SK-N-SH (cell line): ENCODE results near the gene SNAPC3.
A peak's percentile ranks its signal among the peaks of the same experiment; 100 is the strongest.

Source experiments
- CTCF ChIP-seq: fragments of 200-600 bp; sonication (generic); IDR thresholded peaks from 2 replicates; pipeline ENCODE4 v1.6.1; 2017; ENCODE audit warnings: antibody characterized with exemption, mild to moderate bottlenecking, moderate library complexity
- EP300 ChIP-seq, 2 experiments: IDR thresholded peaks; 2 replicates each; pipeline versions ENCODE4 v1.4.0 to v1.6.1; 2012; ENCODE audit warnings: borderline replicate concordance in 1 of 2, low read depth in 1 of 2, low read length in 1 of 2
- RAD21 ChIP-seq: IDR thresholded peaks from 2 replicates; pipeline ENCODE4 v1.6.1; 2012; ENCODE audit warnings: mild to moderate bottlenecking, low read length
- REST ChIP-seq: IDR thresholded peaks from 2 replicates; pipeline ENCODE4 v1.6.1; 2012; ENCODE audit warnings: mild to moderate bottlenecking, low read depth, low read length, moderate library complexity
- RFX5 ChIP-seq: IDR thresholded peaks from 2 replicates; pipeline ENCODE4 v1.6.1; 2012; ENCODE audit warnings: mild to moderate bottlenecking, improper control_type of control experiment, low read length
- SMC3 ChIP-seq: IDR thresholded peaks from 2 replicates; pipeline ENCODE4 v1.6.1; 2012; ENCODE audit warnings: low read depth, low read length, improper control_type of control experiment
- TAF1 ChIP-seq: IDR thresholded peaks from 2 replicates; pipeline ENCODE4 v1.6.1; 2012; ENCODE audit warnings: low read depth, mild to moderate bottlenecking, low read length, moderate library complexity, borderline replicate concordance
- USF2 ChIP-seq: fragments of 150-350 bp; IDR thresholded peaks from 2 replicates; pipeline ENCODE4 v1.6.1; 2017; ENCODE audit warnings: antibody characterized with exemption, low read length, low read depth, borderline replicate concordance
- YY1 ChIP-seq: IDR thresholded peaks from 2 replicates; pipeline ENCODE4 v1.4.0; 2012; ENCODE audit warnings: low read depth, mild to moderate bottlenecking
- TF ChIP-seq, protein P1 (sequence below): IDR thresholded peaks from 2 replicates; pipeline ENCODE4 v1.4.0; 2012; ENCODE audit warnings: low read depth

GRCh38 chr9:15510789-15511575 lies 88.3 kb downstream of the SNAPC3 start, which contains the start of gene PSIP1:
- TF ChIP-seq CTCF (no peak), YY1 (no peak), RFX5 (no peak), REST (peak; percentile 30; the same call in 1 of the 2 replicates), TAF1 (peak; percentile 89), RAD21 (no peak), USF2 (no peak), SMC3 (no peak), EP300 (IDR thresholded peaks at IDR 0.05; ENCODE audit: borderline replicate concordance in 1 of 2, low read depth in 1 of 2, low read length in 1 of 2) (peak; percentile 44 to 64; a peak in 3 of 4 replicates)
- TF ChIP-seq, protein P1, sequence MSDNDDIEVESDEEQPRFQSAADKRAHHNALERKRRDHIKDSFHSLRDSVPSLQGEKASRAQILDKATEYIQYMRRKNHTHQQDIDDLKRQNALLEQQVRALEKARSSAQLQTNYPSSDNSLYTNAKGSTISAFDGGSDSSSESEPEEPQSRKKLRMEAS: no peak; the same call in 1 of the 2 replicates
